CD4-positive, alpha-beta T cell (primary cell): ENCODE measurements around the gene PAN2. TPM values are rescaled to one million over a fixed set of nuclear protein-coding genes. Genes with fewer than 3 reads are reported as not detected.

Experiments used
- ATAC-seq: fragments of 200-7000 bp; cut with Tn5 transposase; one replicate; pipeline ENCODE4 v1.10.0; 2022; ENCODE audit warnings: mild to moderate bottlenecking; ENCODE audit not compliant: poor library complexity
- CTCF ChIA-PET: fragments of 350-600 bp; sonication (Branson Sonifier 250); formaldehyde crosslinking; loops from one replicate; lab custom pipeline; 2021; ENCODE audit warnings: antibody characterized with exemption, inconsistent platforms; lab: Charles Lee
- POLR2A ChIA-PET: fragments of 350-600 bp; sonication (Branson Sonifier 250); formaldehyde crosslinking; loops from one replicate; lab custom pipeline; 2021; ENCODE audit warnings: antibody characterized with exemption, inconsistent platforms; lab: Charles Lee
- DNase-seq, 14 experiments: peaks; one replicate each; pipeline ENCODE4 v3.0.0-alpha.2; 2013 to 2020; ENCODE audit warnings: mixed read lengths in 2 of 14
- H3K27ac ChIP-seq, 2 donors: one replicate each; pipeline versions ENCODE4 v1.5.1 to v1.7.0; 2013; ENCODE audit warnings: low read length in 2 of 2, low read depth in 1 of 2, mild to moderate bottlenecking in 1 of 2
- H3K27me3 ChIP-seq, 2 experiments: 1 replicate in 1 of 2; 2 replicates in 1 of 2; pipeline versions ENCODE4 v1.6.1 to v1.7.0; 2013; ENCODE audit warnings: low read length in 2 of 2, control low read depth in 1 of 2, mild to moderate bottlenecking in 1 of 2, moderate library complexity in 1 of 2; ENCODE audit not compliant: insufficient read depth in 2 of 2, control insufficient read depth in 1 of 2
- H3K36me3 ChIP-seq: one replicate; pipeline ENCODE4 v1.6.1; 2013; ENCODE audit warnings: low read length, control low read depth; ENCODE audit not compliant: insufficient read depth
- H3K4me1 ChIP-seq: one replicate; pipeline ENCODE4 v1.6.1; 2013; ENCODE audit warnings: low read length, control low read depth; ENCODE audit not compliant: insufficient read depth
- H3K4me3 ChIP-seq: one replicate; pipeline ENCODE4 v1.5.1; 2013; ENCODE audit warnings: mild to moderate bottlenecking, low read length, moderate library complexity
- H3K9me3 ChIP-seq, 2 experiments: 1 replicate in 1 of 2; 2 replicates in 1 of 2; pipeline versions ENCODE4 v1.6.1 to v1.7.0; 2013; ENCODE audit warnings: low read length in 2 of 2, mild to moderate bottlenecking in 2 of 2, control low read depth in 1 of 2, moderate library complexity in 1 of 2; ENCODE audit not compliant: control insufficient read depth in 1 of 2, insufficient read depth in 1 of 2
- H3K27ac Mint-ChIP-seq: one replicate; pipeline ENCODE4 v1.8.0; 2020; ENCODE audit warnings: mixed read lengths
- H3K27me3 Mint-ChIP-seq: one replicate; pipeline ENCODE4 v1.8.0; 2021; ENCODE audit warnings: mixed read lengths
- H3K36me3 Mint-ChIP-seq: one replicate; pipeline ENCODE4 v1.8.0; 2021; ENCODE audit warnings: low read depth, mixed read lengths
- H3K4me1 Mint-ChIP-seq: one replicate; pipeline ENCODE4 v1.8.0; 2021; ENCODE audit warnings: low read depth, mixed read lengths
- H3K4me3 Mint-ChIP-seq: one replicate; pipeline ENCODE4 v1.8.0; 2020; ENCODE audit warnings: mild to moderate bottlenecking, mixed read lengths
- H3K9me3 Mint-ChIP-seq: one replicate; pipeline ENCODE4 v1.8.0; 2020; ENCODE audit warnings: mixed read lengths
- CTCF ChIP-seq: fragments of 200-600 bp; IDR thresholded peaks from one replicate; pipeline ENCODE4 v1.8.0; 2022; ENCODE audit warnings: antibody characterized with exemption, mild to moderate bottlenecking
- intact Hi-C, 2 experiments: fragments of 100-400 bp; cut with DNase I in 1 of 2; cut with micrococcal nuclease in 1 of 2; formaldehyde crosslinking; loops; one replicate each; pipeline versions ENCODE4 v1.15.1 to v1.9.0; 2023 to 2025; cut with DNase I, micrococcal nuclease
- total RNA-seq, 174 experiments: library from RNA in 2 of 174; stranded (reverse) in 2 of 174; gene quantifications; one replicate each; pipeline ENCODE4 v1.2.3 and lab custom pipeline; 2021 to 2026

Gene PAN2
- total RNA-seq, 2 experiments from 2014 or later = 104 to 107 TPM

- H3K27ac Mint-ChIP-seq = peak overlapping the region; percentile 39
These were observed 2.8 kb downstream of the PAN2 start for GRCh38 chr12:56330936-56331490.

GRCh38 chr12:56326533-56326932 is 7.3 kb downstream of the PAN2 start:
- no peak for DNase-seq
- Mint-ChIP-seq H3K4me1 (peaks cover 5% of the 10 kb centered on the region), H3K27me3 (no peaks in the 10 kb centered on the region), H3K27ac (no peak overlapping the region), H3K9me3 (no peaks in the 10 kb centered on the region), H3K4me3 (no peak overlapping the region), H3K36me3 (peaks cover 79% of the 10 kb centered on the region)
- Histone ChIP-seq H3K27ac (no peak overlapping the region), H3K9me3 (no peaks in the 10 kb centered on the region), H3K4me1 (no peaks in the 10 kb centered on the region), H3K4me3 (no peak overlapping the region), H3K27me3 (no peaks in the 10 kb centered on the region), H3K36me3 (peaks cover 68% of the 10 kb centered on the region)
- no peak for TF ChIP-seq CTCF
- POLR2A ChIA-PET = no interaction called here
- ATAC-seq = no peak
- CTCF ChIA-PET = no interaction called here
- intact Hi-C loops = no loop called here

More at GRCh38 chr12:56330936-56331490, 2.8 kb downstream of the PAN2 start:
- ChIA-PET POLR2A (interaction anchor here (3.9 to 5.2 kb wide), 2 partner anchors 15 to 29 kb away, joined by 39 to 64 read pairs; partner anchors contain the start of genes CNPY2 and STAT2), CTCF (no interaction called here)
- H3K4me3 ChIP-seq = no peak overlapping the region
- Mint-ChIP-seq H3K36me3 (peaks cover 55% of the 10 kb centered on the region), H3K4me1 (peaks cover 32% of the 10 kb centered on the region), H3K4me3 (peak overlapping the region; percentile 23), H3K9me3 (no peaks in the 10 kb centered on the region), H3K27me3 (no peaks in the 10 kb centered on the region)
- ATAC-seq (no peak), DNase-seq (no peak)
- H3K27me3 ChIP-seq = no peaks in the 10 kb centered on the region
- H3K4me1 ChIP-seq = peaks cover 19% of the 10 kb centered on the region
- intact Hi-C loops = loop anchor here in 1 of 2 experiments (5.0 kb wide), 1 partner anchor 131 kb away; no protein-coding TSS in a partner anchor
- no peak overlapping the region for H3K27ac ChIP-seq
- no peaks in the 10 kb centered on the region for H3K9me3 ChIP-seq
- H3K36me3 ChIP-seq = peaks cover 26% of the 10 kb centered on the region
- no peak for TF ChIP-seq CTCF

GRCh38 chr12:56326126-56326525 is 7.7 kb downstream of the PAN2 start:
- H3K9me3 Mint-ChIP-seq = no peaks in the 10 kb centered on the region
- no peak for DNase-seq
- H3K36me3 ChIP-seq = peaks cover 68% of the 10 kb centered on the region
- intact Hi-C loops = no loop called here
- ChIA-PET CTCF (no interaction called here), POLR2A (interaction anchor here (1.2 to 1.5 kb wide), 2 partner anchors 10 to 13 kb away, joined by 6 to 7 read pairs; partner anchors contain the start of genes CNPY2 and IL23A)
- no peak overlapping the region for H3K27ac Mint-ChIP-seq
- TF ChIP-seq CTCF = no peak
- no peak overlapping the region for H3K27ac ChIP-seq
- ATAC-seq = no peak
- no peaks in the 10 kb centered on the region for H3K9me3 ChIP-seq
- H3K4me3 ChIP-seq = no peak overlapping the region
- no peaks in the 10 kb centered on the region for H3K27me3 Mint-ChIP-seq
- no peak overlapping the region for H3K4me3 Mint-ChIP-seq
- H3K27me3 ChIP-seq = no peaks in the 10 kb centered on the region
- no peaks in the 10 kb centered on the region for H3K4me1 ChIP-seq
- peaks cover 75% of the 10 kb centered on the region for H3K36me3 Mint-ChIP-seq
- H3K4me1 Mint-ChIP-seq = peaks cover 2% of the 10 kb centered on the region
